GM19193 (cell line): Measurements from ENCODE around the gene MUC13.

Experiments used
- POLR2A ChIP-seq: IDR thresholded peaks from 4 replicates; pipeline ENCODE4 v1.6.1; 2011; ENCODE audit not compliant: insufficient read depth, insufficient read length; ENCODE audit errors: extremely low read depth

The MUC13 gene

DNA sequence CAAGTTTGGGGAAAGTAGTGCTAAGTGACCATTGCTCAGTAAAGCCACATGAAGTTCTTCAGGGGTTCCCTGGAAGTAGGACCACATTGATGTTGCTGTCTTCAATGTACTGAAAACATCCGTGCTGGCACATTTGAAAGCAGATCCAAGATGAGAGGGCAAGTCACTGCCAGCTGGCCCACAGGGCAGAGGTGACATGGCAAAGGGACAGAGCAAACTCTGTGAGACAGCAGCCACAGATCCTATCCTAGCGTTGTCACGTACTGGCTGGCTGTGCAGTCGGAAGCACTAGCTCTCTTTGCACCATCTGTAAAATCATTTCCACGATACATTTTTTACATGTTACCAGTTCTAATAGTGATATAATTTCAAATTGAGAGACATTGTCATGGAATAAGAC, 13.8 kb downstream of the MUC13 start:
- TF ChIP-seq POLR2A, result no peak

DNA sequence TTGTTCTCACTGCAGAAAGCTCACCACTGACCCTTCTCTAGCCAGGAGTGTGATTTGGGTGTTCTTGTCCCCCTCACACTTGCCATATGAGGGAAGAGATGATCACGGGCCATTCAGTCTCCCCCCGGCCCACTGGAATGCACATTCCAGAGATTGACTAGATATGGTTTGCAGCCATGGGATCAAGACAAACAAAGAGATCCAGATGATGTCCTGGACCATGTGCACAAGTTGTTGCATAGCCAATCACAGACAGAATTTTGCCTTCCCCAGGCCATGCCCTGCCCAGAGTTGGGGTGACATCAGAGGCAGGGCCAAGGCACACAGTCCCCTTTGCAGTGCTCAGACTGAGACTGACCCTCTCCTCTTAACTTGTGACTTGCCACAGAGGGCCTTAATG, 14.8 kb downstream of the MUC13 start:
- no peak for TF ChIP-seq POLR2A

DNA sequence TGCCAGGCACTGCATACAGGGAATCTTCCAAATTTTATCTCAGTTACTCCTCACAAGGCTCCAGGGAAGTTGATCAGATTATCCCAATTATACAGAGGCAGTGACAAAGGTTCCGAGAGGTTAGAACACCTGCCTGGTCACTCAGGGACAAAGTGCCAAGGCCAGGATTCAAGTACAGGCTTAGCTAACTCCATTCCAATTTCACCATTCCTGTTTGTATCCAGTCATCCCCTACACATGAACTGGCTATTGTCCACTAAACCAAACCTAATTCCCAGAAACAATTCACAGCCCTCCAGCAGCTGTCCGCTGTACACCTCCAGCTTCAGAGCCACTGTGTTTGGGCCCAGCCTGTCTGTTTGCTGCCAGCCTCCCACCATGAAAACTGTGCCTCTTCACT, 16.0 kb downstream of the MUC13 start:
- TF ChIP-seq POLR2A, result no peak

DNA sequence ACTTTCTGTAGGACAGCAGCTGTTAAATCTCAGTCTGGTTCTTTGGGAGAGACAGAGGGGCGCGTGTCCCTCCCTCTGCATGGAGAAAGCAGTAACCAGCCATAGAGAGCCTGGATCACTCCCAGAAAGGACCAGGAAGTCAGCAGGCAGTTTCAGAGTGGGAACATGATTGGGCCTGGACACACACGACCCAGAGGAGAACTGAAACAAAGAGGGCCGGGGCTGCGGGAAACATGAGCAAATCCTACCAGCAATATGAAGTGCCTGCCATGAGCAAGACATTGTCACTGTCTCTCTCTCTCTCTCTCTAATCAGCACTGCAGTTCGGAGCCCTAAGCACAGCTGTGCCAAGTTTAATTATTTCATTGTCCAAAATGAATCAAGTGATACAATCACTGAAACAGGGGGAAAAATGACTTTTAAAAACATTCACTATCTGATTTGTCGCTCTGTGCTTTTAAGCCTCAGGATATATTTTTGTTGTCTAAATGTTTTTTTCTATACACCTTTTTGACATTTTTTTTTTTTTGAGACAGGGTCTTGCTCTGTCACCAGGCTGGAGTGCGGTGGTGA, 17.6 kb downstream of the MUC13 start:
- TF ChIP-seq POLR2A, result no peak

DNA sequence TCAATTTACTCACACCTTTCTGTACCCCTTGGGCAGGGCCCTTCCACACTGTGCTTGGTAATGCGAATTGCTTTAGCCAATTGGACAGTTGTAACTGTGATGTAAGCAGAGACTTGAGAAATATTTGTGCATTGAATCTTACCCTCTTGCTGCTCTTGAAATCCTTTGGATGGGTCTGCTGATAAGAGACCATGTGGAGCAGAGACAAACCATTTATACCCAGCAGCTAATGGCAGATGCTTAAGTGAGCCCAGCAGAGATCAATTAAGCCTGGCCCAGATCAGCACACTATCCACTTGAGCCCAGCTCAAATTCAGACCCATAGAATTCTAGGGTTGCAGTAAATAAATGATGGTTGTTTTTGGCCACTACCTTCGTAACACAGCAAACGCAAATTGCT, 19.3 kb downstream of the MUC13 start:
- TF ChIP-seq POLR2A, result no peak

DNA sequence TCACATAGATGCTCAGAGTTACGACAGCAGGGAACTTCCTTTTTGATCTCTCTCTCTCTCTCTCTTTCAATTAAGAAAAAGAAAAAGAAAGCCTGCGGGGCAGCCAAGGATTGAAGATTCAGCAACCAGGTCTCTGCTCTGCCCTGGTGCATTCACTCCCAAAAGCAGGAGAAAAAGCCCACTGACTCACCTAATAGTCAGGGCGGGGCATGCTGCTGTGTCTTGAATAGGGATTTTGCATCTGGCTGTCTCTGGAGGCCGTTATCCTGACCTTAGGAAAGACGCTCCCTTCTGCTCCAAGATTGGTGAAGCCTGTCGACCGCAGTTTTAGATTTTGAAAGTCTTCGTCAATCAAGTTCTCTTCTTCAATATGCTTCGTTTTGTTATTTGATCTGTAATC, 26.6 kb downstream of the MUC13 start:
- TF ChIP-seq POLR2A, result no peak

DNA sequence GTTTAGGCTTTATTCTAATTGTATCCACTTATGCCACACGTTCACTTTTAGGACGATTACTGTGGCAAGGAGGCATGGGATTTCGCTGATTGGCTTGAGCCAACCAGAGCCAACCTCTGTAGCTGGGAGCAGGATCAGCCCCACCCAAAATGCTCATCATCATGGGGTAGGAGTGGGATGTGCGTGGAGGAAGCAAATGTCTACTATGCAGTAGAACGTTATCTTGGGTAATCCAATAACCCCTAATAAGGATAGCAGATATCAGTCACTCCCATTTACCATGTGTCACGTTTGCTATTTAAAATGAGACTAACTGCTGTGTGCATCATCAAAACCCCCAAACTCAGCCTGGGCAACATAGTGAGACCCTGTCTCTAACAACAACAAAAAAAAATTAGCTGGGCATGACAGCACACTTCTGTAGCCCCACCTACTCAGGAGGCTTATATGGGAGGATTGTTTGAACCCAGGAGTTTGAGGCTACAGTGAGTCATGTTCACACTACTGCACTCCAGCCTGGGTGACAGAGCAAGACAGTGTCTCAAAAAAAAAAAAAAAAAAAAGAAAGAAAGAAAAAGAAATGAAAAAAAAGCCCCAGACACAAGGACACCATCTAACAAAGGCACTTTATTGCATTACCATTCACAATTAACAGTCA, 29.6 kb downstream of the MUC13 start:
- no peak for TF ChIP-seq POLR2A

DNA sequence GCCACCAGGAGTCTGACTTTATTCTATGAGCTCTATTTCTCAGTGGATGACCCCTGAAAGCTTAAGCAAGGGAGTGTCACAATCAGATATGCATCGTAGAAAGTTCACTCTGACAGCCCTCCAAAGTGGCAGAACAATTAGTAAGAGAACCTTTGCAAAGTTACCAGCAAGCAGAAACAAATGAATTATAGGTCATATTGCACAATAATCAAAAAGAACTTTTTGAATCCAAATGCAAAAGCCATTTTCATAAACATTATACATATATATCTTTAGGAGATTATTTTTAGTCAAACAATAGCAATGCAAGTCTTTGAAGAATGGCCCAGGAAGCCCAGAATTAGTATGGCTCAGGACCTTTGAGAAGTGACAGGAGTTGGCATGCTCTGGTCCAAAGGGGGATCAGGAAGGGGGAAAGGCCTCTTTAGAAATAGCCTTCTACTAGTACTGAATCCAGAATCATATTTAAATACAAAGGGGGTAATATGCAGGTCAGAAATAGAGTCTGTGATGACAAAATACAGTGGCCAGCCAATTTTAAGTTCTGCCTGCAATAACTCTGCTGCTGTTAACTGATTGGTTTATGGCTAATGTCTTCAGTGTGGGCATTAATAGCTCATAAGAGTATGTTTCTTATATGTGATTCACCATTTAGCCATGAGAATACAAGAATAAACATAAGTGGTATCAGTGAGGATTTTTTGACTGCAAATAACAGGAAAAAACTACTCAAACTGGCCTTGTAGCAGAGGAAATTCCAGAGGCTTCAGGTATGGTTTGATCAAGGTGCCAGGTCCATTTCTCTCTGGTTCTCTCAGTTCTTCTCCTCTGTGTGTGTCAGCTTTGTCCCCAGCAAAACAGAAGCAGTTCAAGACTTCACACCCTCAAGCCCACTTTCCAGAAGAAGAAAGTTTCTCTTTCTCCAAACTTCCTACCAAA, 30.4 kb downstream of the MUC13 start:
- TF ChIP-seq POLR2A, result no peak

DNA sequence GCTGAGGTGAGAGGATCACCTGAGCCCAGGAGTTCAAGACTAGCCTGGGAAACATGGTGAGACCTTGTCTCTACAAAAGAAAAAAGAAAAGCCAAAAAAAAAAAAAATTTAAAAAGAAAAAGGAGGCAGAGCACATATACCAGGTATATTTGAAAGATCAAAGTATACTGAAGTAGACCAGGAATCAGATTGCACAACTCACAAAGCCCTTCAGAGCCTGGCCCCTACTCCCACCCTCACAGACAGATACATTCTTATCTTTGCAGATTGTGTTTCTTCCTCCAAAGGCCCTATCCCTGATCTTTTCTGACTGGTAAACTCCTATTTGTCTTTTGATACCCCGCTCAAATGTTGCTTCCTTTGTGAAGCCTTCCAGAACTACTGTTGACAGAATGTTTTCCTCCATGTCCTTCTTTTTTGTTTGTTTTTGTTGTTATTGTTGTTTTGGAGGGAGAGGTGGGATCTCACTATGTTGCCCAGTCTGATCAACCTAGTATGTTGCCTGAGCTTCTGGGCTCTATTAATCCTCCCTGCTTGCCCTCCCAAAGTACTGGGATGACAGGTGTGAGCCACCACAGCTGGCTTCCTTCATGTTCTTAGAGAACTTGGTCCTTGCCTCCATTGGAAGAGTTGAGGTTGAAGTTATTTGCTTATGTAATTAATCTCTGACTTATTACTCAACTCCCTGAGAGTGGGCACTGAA, 37.6 kb downstream of the MUC13 start:
- no peak for TF ChIP-seq POLR2A

DNA sequence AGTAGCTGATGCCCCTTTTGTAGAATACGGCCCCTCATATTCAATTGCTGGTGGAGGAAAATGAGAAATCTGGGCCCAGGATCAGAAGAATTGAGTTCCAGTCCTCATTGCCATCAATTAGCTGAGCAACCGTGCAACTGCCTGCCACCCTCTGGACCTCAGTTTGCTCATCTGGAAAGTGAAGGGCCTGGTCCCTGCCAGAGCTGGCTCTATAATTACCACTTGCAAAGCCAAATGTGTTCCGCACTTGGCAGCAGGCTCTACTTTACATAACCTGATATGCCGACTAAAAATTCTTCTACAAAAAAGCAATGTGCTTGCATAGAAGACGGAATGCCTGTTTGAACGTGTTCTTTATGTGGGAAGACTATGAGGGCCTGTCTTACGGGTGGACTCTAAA, 38.8 kb downstream of the MUC13 start:
- no peak for TF ChIP-seq POLR2A

DNA sequence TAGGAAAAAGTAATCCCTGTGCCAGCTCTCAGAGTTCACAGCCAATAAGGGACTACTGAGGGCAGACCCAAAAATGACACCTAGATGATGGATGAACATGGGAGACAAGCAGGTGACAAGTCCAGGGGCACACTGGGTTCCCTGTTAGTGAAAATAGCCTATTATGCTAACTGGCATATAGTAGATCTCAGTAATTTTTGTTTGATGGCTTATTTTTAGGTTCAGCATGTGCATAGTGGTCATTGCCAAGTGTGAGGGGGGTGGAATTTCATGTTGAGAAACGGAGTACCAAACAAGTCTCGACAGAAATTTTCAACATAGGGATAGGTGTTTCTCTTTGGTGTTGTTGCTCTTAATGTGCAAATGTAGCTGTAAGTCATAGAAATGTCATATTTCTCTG, 41.0 kb downstream of the MUC13 start:
- TF ChIP-seq POLR2A, result no peak

DNA sequence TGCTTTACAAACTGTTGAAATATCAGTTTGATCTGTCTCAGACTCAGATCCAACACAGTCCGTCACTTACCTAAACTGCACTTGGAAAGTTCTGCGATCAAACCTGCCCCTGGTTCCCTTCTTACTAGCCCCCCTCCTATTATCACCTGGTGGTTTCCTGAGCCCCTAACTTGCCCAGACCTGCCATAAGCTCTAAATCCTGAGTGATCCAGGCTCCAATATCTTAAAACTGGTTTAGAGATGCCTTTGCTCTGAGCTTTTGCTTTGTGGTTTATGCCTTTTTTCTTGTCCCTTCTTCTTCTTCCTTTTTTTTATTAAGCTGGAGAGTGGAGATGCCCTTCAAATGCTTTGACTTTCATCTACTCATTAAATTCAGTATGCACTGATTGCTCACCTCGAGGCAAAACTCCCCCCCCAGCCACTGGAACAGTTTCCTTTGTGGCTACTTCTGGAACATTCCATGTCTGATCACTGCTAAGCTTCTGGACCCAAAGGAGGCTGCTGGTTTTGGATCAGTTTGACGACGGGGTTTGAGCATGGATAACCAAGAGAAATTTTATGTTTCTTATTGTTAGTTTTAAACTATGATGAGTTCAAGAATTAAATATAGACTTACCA, 43.9 kb downstream of the MUC13 start:
- TF ChIP-seq POLR2A, result no peak

DNA sequence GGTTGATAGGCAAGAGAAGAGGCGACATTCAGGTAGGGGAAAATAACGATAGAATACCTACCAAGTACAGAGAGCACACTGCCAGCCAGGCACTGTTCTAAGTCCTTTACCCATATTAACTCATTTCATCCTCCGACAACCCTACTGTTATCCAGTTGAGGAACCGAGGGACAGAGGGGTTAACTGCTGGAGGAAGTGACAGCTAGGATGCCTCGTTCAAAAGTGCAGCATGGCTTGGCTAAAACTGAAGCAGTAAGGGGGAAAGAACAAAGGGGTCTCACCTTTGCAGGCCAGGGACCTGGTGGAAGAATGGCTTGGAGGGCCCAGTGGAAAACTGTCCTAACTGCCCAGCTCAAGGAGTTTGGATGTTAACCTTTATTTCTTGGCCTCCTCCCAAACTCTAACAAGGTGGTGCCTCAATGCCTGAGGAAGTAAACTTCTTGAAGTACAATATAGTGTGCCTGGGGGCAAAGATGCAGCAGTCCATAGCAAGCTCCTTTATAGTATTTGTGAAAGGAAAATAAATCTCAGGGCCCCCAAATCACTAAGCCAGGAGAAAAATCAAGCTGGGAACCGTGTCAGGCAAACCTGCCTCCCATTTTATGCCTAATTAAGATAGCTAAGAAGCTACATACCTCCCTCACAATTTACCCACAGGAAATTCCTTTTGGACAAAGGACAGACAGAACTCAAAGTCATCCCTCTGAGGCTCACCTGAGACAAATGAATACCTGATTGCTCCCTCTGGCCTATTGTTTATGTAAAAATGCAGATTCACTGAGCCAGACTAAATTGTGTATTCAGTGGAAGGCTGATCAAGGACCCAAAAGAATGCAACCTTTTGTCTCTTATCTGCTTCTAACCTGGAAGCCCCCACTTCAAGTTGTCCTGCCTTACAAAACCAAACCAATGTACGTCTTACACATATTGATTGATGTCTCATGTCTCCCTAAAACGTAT, 45.8 kb downstream of the MUC13 start:
- no peak for TF ChIP-seq POLR2A

DNA sequence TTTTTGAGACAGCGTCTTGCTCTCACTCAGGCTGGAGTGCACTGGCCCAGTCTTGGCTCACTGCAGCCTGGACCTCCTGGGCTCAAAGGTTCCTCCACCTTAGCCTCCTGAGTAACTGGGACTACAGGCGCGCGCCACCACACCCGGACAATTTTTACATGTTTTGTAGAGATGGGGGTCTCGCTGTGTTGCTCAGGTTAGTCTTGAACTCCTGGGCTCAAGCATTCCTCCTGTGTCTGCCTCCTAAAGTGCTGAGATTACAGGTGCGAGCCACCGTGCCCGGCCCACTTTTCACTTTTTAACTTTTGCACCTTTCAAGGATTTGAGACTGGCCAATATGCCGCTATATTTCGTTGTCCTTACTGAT, 46.6 kb downstream of the MUC13 start:
- no peak for TF ChIP-seq POLR2A
